Stimulated activated CD8-positive, alpha-beta memory T cell treated with anti-CD3 and anti-CD28 coated beads, Interleukin-4, amount 100 ng/mL, for 4 hours (primary cell): Measurements from ENCODE around the gene PPP2R2D.
"Not testable (repeated sequence)": the region's sequence is repeated elsewhere in the genome, so short reads cannot be mapped to it uniquely, and the experiment has no call there.

Experiments
- DNase-seq, 2 donors: peaks; one replicate each; pipeline ENCODE4 v3.0.0-alpha.2; 2020; ENCODE audit warnings: low read depth in 2 of 2, low spot score in 1 of 2

Gene PPP2R2D

GRCh38 chr10:131906269-131906639 lies 5.4 kb downstream of the PPP2R2D start:
- DNase-seq, result no peak

- no peak for DNase-seq
Measured at GRCh38 chr10:131907679-131908078, 6.9 kb downstream of the PPP2R2D start.

- no peak for DNase-seq
Measured at GRCh38 chr10:131908151-131908550, 7.3 kb downstream of the PPP2R2D start.

GRCh38 chr10:131909014-131909808 lies 8.4 kb downstream of the PPP2R2D start:
- DNase-seq, result no peak

GRCh38 chr10:131909929-131910328 lies 9.1 kb downstream of the PPP2R2D start:
- DNase-seq, result no peak

- no peak for DNase-seq
Measured at GRCh38 chr10:131910663-131911314, 10.0 kb downstream of the PPP2R2D start.

GRCh38 chr10:131911451-131911850 lies 10.6 kb downstream of the PPP2R2D start:
- no peak for DNase-seq

GRCh38 chr10:131912620-131913019 lies 11.8 kb downstream of the PPP2R2D start:
- DNase-seq, result no peak

- no peak for DNase-seq
Measured at GRCh38 chr10:131915484-131915883, 14.7 kb downstream of the PPP2R2D start.

- DNase-seq, result no peak
Measured at GRCh38 chr10:131915990-131916766, 15.4 kb downstream of the PPP2R2D start.

GRCh38 chr10:131916767-131917160 lies 16.0 kb downstream of the PPP2R2D start:
- not testable (repeated sequence) for DNase-seq

GRCh38 chr10:131917496-131917895 lies 16.7 kb downstream of the PPP2R2D start:
- not testable (repeated sequence) for DNase-seq

- DNase-seq, result not testable (repeated sequence)
Measured at GRCh38 chr10:131919461-131919860, 18.7 kb downstream of the PPP2R2D start.

GRCh38 chr10:131920151-131920550 lies 19.3 kb downstream of the PPP2R2D start:
- no peak for DNase-seq

- DNase-seq, result no peak
Measured at GRCh38 chr10:131920693-131921092, 19.9 kb downstream of the PPP2R2D start.

GRCh38 chr10:131921184-131921583 lies 20.4 kb downstream of the PPP2R2D start:
- DNase-seq, result no peak

- no peak for DNase-seq
Measured at GRCh38 chr10:131923038-131923756, 22.4 kb downstream of the PPP2R2D start.

- DNase-seq, result no peak
Measured at GRCh38 chr10:131925011-131925649, 24.3 kb downstream of the PPP2R2D start.

- no peak for DNase-seq
Measured at GRCh38 chr10:131925716-131926115, 24.9 kb downstream of the PPP2R2D start.

GRCh38 chr10:131926253-131926652 lies 25.4 kb downstream of the PPP2R2D start:
- no peak for DNase-seq
